ENCODE measurements around the gene FAM107B. TPM values are rescaled to one million over a fixed set of nuclear protein-coding genes. Genes with fewer than 3 reads are reported as not detected.

FAM107B gene
- total RNA-seq, 2 experiments from 2014 or later, result 140 to 142 TPM

- POLR2A ChIA-PET, result interaction anchor here (0.6 kb wide), 1 partner anchor 396 kb away, joined by 3 read pairs; no protein-coding TSS in a partner anchor
- CTCF ChIA-PET, result interaction anchor here (1.0 kb wide), 2 partner anchors 10 to 21 kb away, joined by 3 read pairs; no protein-coding TSS in a partner anchor
Measured at GRCh38 chr10:14508725-14509124, 266.0 kb downstream of the FAM107B start.

- ChIA-PET CTCF (interaction anchor here (1.0 kb wide), 1 partner anchor 22 kb away, joined by 3 read pairs; no protein-coding TSS in a partner anchor), POLR2A (no interaction called here)
Measured at GRCh38 chr10:14507781-14508180, 266.9 kb downstream of the FAM107B start.

GRCh38 chr10:14507176-14507575 lies 267.5 kb downstream of the FAM107B start:
- POLR2A ChIA-PET, result no interaction called here
- CTCF ChIA-PET, result no interaction called here

- ChIA-PET CTCF (no interaction called here), POLR2A (no interaction called here)
Measured at GRCh38 chr10:14502431-14502830, 272.3 kb downstream of the FAM107B start.

- CTCF ChIA-PET, result interaction anchor here (1.0 to 1.1 kb wide), 2 partner anchors 19 to 43 kb away, joined by 3 read pairs; no protein-coding TSS in a partner anchor
- POLR2A ChIA-PET, result no interaction called here
Measured at GRCh38 chr10:14500172-14500765, 274.4 kb downstream of the FAM107B start.

- CTCF ChIA-PET, result interaction anchor here (1.0 to 1.1 kb wide), 3 partner anchors 20 to 65 kb away, joined by 3 read pairs; no protein-coding TSS in a partner anchor
- POLR2A ChIA-PET, result no interaction called here
Measured at GRCh38 chr10:14499601-14499904, 275.1 kb downstream of the FAM107B start.

GRCh38 chr10:14498326-14498725 lies 276.4 kb downstream of the FAM107B start:
- ChIA-PET CTCF (interaction anchor here (0.7 to 2.0 kb wide), 6 partner anchors 10 to 324 kb away, joined by 3 to 7 read pairs (median 4); no protein-coding TSS in a partner anchor), POLR2A (no interaction called here)

- CTCF ChIA-PET, result interaction anchor here (1.0 kb wide), 1 partner anchor 52 kb away, joined by 3 read pairs; no protein-coding TSS in a partner anchor
- POLR2A ChIA-PET, result interaction anchor here (0.5 kb wide), 1 partner anchor 366 kb away, joined by 6 read pairs; no protein-coding TSS in a partner anchor
Measured at GRCh38 chr10:14491811-14492210, 282.9 kb downstream of the FAM107B start.

GRCh38 chr10:14489522-14490177 lies 285.0 kb downstream of the FAM107B start:
- CTCF ChIA-PET, result no interaction called here
- POLR2A ChIA-PET, result no interaction called here

GRCh38 chr10:14487488-14487883 lies 287.2 kb downstream of the FAM107B start:
- ChIA-PET POLR2A (no interaction called here), CTCF (interaction anchor here (1.3 kb wide), 1 partner anchor 11 kb away, joined by 3 read pairs; no protein-coding TSS in a partner anchor)

- CTCF ChIA-PET, result no interaction called here
Measured at GRCh38 chr10:14486777-14487487, 287.8 kb downstream of the FAM107B start.

GRCh38 chr10:14485986-14486385 lies 288.7 kb downstream of the FAM107B start:
- POLR2A ChIA-PET, result no interaction called here
- CTCF ChIA-PET, result no interaction called here

More at GRCh38 chr10:14486777-14487487, 287.8 kb downstream of the FAM107B start:
- POLR2A ChIA-PET, result no interaction called here

- ChIA-PET CTCF (no interaction called here), POLR2A (no interaction called here)
Measured at GRCh38 chr10:14483417-14483816, 291.3 kb downstream of the FAM107B start.

GRCh38 chr10:14481752-14482151 lies 292.9 kb downstream of the FAM107B start:
- POLR2A ChIA-PET, result no interaction called here
- CTCF ChIA-PET, result interaction anchor here (0.6 kb wide), 1 partner anchor 1087 kb away, joined by 3 read pairs; no protein-coding TSS in a partner anchor

- CTCF ChIA-PET, result interaction anchor here (0.5 kb wide), 1 partner anchor 586 kb away, joined by 3 read pairs; no protein-coding TSS in a partner anchor
- POLR2A ChIA-PET, result no interaction called here
Measured at GRCh38 chr10:14481014-14481413, 293.7 kb downstream of the FAM107B start.

GRCh38 chr10:14478604-14479003 lies 296.1 kb downstream of the FAM107B start:
- ChIA-PET CTCF (interaction anchor here (0.9 kb wide), 1 partner anchor 282 kb away, joined by 3 read pairs; no protein-coding TSS in a partner anchor), POLR2A (no interaction called here)

GRCh38 chr10:14478201-14478600 lies 296.5 kb downstream of the FAM107B start:
- CTCF ChIA-PET, result interaction anchor here (0.9 kb wide), 1 partner anchor 281 kb away, joined by 3 read pairs; no protein-coding TSS in a partner anchor

GRCh38 chr10:14477408-14477710 lies 297.3 kb downstream of the FAM107B start:
- POLR2A ChIA-PET, result no interaction called here
- CTCF ChIA-PET, result no interaction called here

More at GRCh38 chr10:14478201-14478600, 296.5 kb downstream of the FAM107B start:
- POLR2A ChIA-PET, result no interaction called here

- ChIA-PET POLR2A (no interaction called here), CTCF (no interaction called here)
Measured at GRCh38 chr10:14476641-14477407, 297.9 kb downstream of the FAM107B start.

GRCh38 chr10:14476006-14476405 lies 298.7 kb downstream of the FAM107B start:
- CTCF ChIA-PET, result no interaction called here
- POLR2A ChIA-PET, result no interaction called here
